CD4-positive, alpha-beta T cell (primary cell): ENCODE data around the gene KIF20A. TPM values are rescaled to one million over a fixed set of nuclear protein-coding genes. Genes with fewer than 3 reads are reported as not detected.

Source experiments
- ATAC-seq: fragments of 200-7000 bp; cut with Tn5 transposase; one replicate; pipeline ENCODE4 v1.10.0; 2022; ENCODE audit warnings: mild to moderate bottlenecking; ENCODE audit not compliant: poor library complexity
- CTCF ChIA-PET: fragments of 350-600 bp; sonication (Branson Sonifier 250); formaldehyde crosslinking; loops from one replicate; lab custom pipeline; 2021; ENCODE audit warnings: antibody characterized with exemption, inconsistent platforms; lab: Charles Lee
- POLR2A ChIA-PET: fragments of 350-600 bp; sonication (Branson Sonifier 250); formaldehyde crosslinking; loops from one replicate; lab custom pipeline; 2021; ENCODE audit warnings: antibody characterized with exemption, inconsistent platforms; lab: Charles Lee
- DNase-seq, 14 experiments: peaks; one replicate each; pipeline ENCODE4 v3.0.0-alpha.2; 2013 to 2020; ENCODE audit warnings: mixed read lengths in 2 of 14
- H3K27ac ChIP-seq, 2 donors: one replicate each; pipeline versions ENCODE4 v1.5.1 to v1.7.0; 2013; ENCODE audit warnings: low read length in 2 of 2, low read depth in 1 of 2, mild to moderate bottlenecking in 1 of 2
- H3K27me3 ChIP-seq, 2 experiments: 1 replicate in 1 of 2; 2 replicates in 1 of 2; pipeline versions ENCODE4 v1.6.1 to v1.7.0; 2013; ENCODE audit warnings: low read length in 2 of 2, control low read depth in 1 of 2, mild to moderate bottlenecking in 1 of 2, moderate library complexity in 1 of 2; ENCODE audit not compliant: insufficient read depth in 2 of 2, control insufficient read depth in 1 of 2
- H3K36me3 ChIP-seq: one replicate; pipeline ENCODE4 v1.6.1; 2013; ENCODE audit warnings: low read length, control low read depth; ENCODE audit not compliant: insufficient read depth
- H3K4me1 ChIP-seq: one replicate; pipeline ENCODE4 v1.6.1; 2013; ENCODE audit warnings: low read length, control low read depth; ENCODE audit not compliant: insufficient read depth
- H3K4me3 ChIP-seq: one replicate; pipeline ENCODE4 v1.5.1; 2013; ENCODE audit warnings: mild to moderate bottlenecking, low read length, moderate library complexity
- H3K9me3 ChIP-seq, 2 experiments: 1 replicate in 1 of 2; 2 replicates in 1 of 2; pipeline versions ENCODE4 v1.6.1 to v1.7.0; 2013; ENCODE audit warnings: low read length in 2 of 2, mild to moderate bottlenecking in 2 of 2, control low read depth in 1 of 2, moderate library complexity in 1 of 2; ENCODE audit not compliant: control insufficient read depth in 1 of 2, insufficient read depth in 1 of 2
- H3K27ac Mint-ChIP-seq: one replicate; pipeline ENCODE4 v1.8.0; 2020; ENCODE audit warnings: mixed read lengths
- H3K27me3 Mint-ChIP-seq: one replicate; pipeline ENCODE4 v1.8.0; 2021; ENCODE audit warnings: mixed read lengths
- H3K36me3 Mint-ChIP-seq: one replicate; pipeline ENCODE4 v1.8.0; 2021; ENCODE audit warnings: low read depth, mixed read lengths
- H3K4me1 Mint-ChIP-seq: one replicate; pipeline ENCODE4 v1.8.0; 2021; ENCODE audit warnings: low read depth, mixed read lengths
- H3K4me3 Mint-ChIP-seq: one replicate; pipeline ENCODE4 v1.8.0; 2020; ENCODE audit warnings: mild to moderate bottlenecking, mixed read lengths
- H3K9me3 Mint-ChIP-seq: one replicate; pipeline ENCODE4 v1.8.0; 2020; ENCODE audit warnings: mixed read lengths
- intact Hi-C, 2 experiments: fragments of 100-400 bp; cut with DNase I in 1 of 2; cut with micrococcal nuclease in 1 of 2; formaldehyde crosslinking; loops; one replicate each; pipeline versions ENCODE4 v1.15.1 to v1.9.0; 2023 to 2025; cut with DNase I, micrococcal nuclease
- total RNA-seq, 174 experiments: library from RNA in 2 of 174; stranded (reverse) in 2 of 174; gene quantifications; one replicate each; pipeline ENCODE4 v1.2.3 and lab custom pipeline; 2021 to 2026
- TF ChIP-seq, protein P1 (sequence below): fragments of 200-600 bp; IDR thresholded peaks from one replicate; pipeline ENCODE4 v1.8.0; 2022; ENCODE audit warnings: antibody characterized with exemption, mild to moderate bottlenecking

KIF20A gene
- total RNA-seq, 2 experiments from 2014 or later, result not detected

DNA sequence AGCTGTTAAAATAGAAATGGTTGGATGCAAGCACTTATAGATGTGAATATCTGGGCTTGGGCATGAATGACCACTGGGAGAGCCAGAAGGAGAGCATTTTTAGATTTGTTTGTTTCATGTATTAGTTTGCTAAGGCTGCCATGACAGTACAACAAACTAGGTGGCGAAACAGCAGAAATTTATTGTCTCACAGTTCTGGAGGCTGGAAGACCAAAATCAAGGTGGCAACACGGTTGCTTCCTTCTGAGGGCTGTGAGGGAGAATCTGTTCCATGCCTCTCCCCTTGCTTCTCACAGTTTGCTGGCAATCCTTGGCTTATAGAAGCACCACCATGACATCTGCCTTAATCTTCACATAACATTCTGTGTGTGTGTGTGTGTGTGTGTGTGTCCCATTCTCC, 54.4 kb downstream of the KIF20A start:
- H3K36me3 ChIP-seq, result no peaks in the 10 kb centered on the region
- H3K4me3 ChIP-seq, result no peak overlapping the region
- ChIA-PET CTCF (no interaction called here), POLR2A (no interaction called here)
- Mint-ChIP-seq H3K27me3 (peaks cover 24% of the 10 kb centered on the region), H3K27ac (no peak overlapping the region), H3K4me3 (no peak overlapping the region), H3K36me3 (no peaks in the 10 kb centered on the region), H3K9me3 (no peaks in the 10 kb centered on the region), H3K4me1 (no peaks in the 10 kb centered on the region)
- no peak overlapping the region for H3K27ac ChIP-seq
- intact Hi-C loops, result no loop called here
- DNase-seq, result no peak
- no peaks in the 10 kb centered on the region for H3K9me3 ChIP-seq
- no peaks in the 10 kb centered on the region for H3K4me1 ChIP-seq
- peaks cover 4 to 9% of the 10 kb centered on the region in 2 experiments for H3K27me3 ChIP-seq
- ATAC-seq, result no peak
- TF ChIP-seq, protein P1, sequence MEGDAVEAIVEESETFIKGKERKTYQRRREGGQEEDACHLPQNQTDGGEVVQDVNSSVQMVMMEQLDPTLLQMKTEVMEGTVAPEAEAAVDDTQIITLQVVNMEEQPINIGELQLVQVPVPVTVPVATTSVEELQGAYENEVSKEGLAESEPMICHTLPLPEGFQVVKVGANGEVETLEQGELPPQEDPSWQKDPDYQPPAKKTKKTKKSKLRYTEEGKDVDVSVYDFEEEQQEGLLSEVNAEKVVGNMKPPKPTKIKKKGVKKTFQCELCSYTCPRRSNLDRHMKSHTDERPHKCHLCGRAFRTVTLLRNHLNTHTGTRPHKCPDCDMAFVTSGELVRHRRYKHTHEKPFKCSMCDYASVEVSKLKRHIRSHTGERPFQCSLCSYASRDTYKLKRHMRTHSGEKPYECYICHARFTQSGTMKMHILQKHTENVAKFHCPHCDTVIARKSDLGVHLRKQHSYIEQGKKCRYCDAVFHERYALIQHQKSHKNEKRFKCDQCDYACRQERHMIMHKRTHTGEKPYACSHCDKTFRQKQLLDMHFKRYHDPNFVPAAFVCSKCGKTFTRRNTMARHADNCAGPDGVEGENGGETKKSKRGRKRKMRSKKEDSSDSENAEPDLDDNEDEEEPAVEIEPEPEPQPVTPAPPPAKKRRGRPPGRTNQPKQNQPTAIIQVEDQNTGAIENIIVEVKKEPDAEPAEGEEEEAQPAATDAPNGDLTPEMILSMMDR, result no peak

DNA sequence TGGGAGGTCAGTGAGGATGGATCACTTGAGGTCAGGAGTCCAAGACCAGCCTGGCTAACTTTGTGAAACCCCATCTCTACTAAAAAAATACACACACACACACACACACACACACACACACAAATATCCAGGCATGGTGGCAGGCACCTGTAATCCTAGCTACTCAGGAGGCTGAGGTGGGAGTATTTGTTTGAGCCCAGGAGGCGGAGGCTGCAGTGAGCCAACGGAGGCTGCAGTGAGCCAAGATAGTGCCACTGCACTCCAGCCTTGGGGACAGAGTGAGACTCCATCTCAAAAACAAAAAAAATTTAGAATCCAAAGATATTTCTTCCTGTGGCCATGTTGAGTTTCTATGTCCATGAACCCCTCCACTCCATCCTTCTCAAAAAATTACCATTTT, 55.7 kb downstream of the KIF20A start:
- H3K4me3 ChIP-seq, result no peak overlapping the region
- no peaks in the 10 kb centered on the region for H3K36me3 ChIP-seq
- Mint-ChIP-seq H3K4me3 (no peak overlapping the region), H3K36me3 (no peaks in the 10 kb centered on the region), H3K27me3 (peaks cover 35% of the 10 kb centered on the region), H3K27ac (no peak overlapping the region), H3K9me3 (no peaks in the 10 kb centered on the region), H3K4me1 (no peaks in the 10 kb centered on the region)
- intact Hi-C loops, result no loop called here
- ATAC-seq (no peak), DNase-seq (no peak)
- TF ChIP-seq, protein P1, result no peak
- POLR2A ChIA-PET, result no interaction called here
- H3K9me3 ChIP-seq, result no peaks in the 10 kb centered on the region
- CTCF ChIA-PET, result no interaction called here
- H3K27ac ChIP-seq, result no peak overlapping the region
- H3K27me3 ChIP-seq, result peaks cover 11 to 17% of the 10 kb centered on the region in 2 experiments
- H3K4me1 ChIP-seq, result no peaks in the 10 kb centered on the region

Other genes starting within 250 kb of the KIF20A start
- gene FAM13B, start 146.0 kb upstream of the KIF20A start, total RNA-seq, result 10 to 100 TPM; 33.1 to 36.7 TPM
- not detected for gene WNT8A, start 95.1 kb upstream of the KIF20A start, total RNA-seq
- gene NME5, start 39.7 kb upstream of the KIF20A start, total RNA-seq, result not detected
- 1 to 10 TPM; 6.9 to 9.6 TPM for gene BRD8, start 482 bp upstream of the KIF20A start, total RNA-seq
- 10 to 100 TPM; 14.2 to 15.6 TPM for gene CDC23, start 34.2 kb downstream of the KIF20A start, total RNA-seq
- gene GFRA3, start 95.5 kb downstream of the KIF20A start, total RNA-seq, result not detected
- not detected for gene CDC25C, start 152.7 kb downstream of the KIF20A start, total RNA-seq
- gene FAM53C, start 159.2 kb downstream of the KIF20A start, total RNA-seq, result 10 to 100 TPM; 81.0 to 83.8 TPM
- gene KDM3B, start 173.6 kb downstream of the KIF20A start, total RNA-seq, result 10 to 100 TPM; 59.5 to 66.0 TPM